B cell (primary cell): ENCODE results near the gene SAP30L. TPM values are rescaled to one million over a fixed set of nuclear protein-coding genes. Genes with fewer than 3 reads are reported as not detected.

Source experiments
- ATAC-seq: fragments of 200-7000 bp; cut with Tn5 transposase; one replicate; pipeline ENCODE4 v1.10.0; 2021; ENCODE audit warnings: low read depth, mild to moderate bottlenecking, moderate number of reproducible peaks, moderate library complexity
- CTCF ChIA-PET: fragments of 350-600 bp; sonication (Branson Sonifier 250); formaldehyde crosslinking; loops from one replicate; lab custom pipeline; 2021; ENCODE audit warnings: antibody characterized with exemption, inconsistent platforms; lab: Charles Lee
- POLR2A ChIA-PET: fragments of 350-600 bp; sonication (Branson Sonifier 250); formaldehyde crosslinking; loops from one replicate; lab custom pipeline; 2021; ENCODE audit warnings: antibody characterized with exemption; lab: Charles Lee
- DNase-seq: peaks from one replicate; pipeline ENCODE4 v3.0.0; 2013
- H2AFZ ChIP-seq: 2 replicates; pipeline ENCODE4 v1.6.1; 2012; ENCODE audit warnings: mild to moderate bottlenecking, low read depth, low read length; ENCODE audit not compliant: insufficient read depth, poor library complexity, severe bottlenecking
- H3K27ac ChIP-seq, 2 donors: 1 replicate in 1 of 2; 2 replicates in 1 of 2; pipeline ENCODE4 v1.5.1; 2012 to 2013; ENCODE audit warnings: low read length in 2 of 2, mild to moderate bottlenecking in 2 of 2, moderate library complexity in 1 of 2
- H3K27me3 ChIP-seq, 4 experiments: fragments of 200-600 bp in 1 of 4; sonication (generic) in 1 of 4; replicated peaks in 1 of 4; 1 replicate in 2 of 4; 2 replicates in 2 of 4; pipeline versions ENCODE4 v1.6.1 to v1.7.0; 2013 to 2016; ENCODE audit warnings: low read length in 3 of 4, mild to moderate bottlenecking in 2 of 4, mixed read lengths in 1 of 4, moderate library complexity in 1 of 4; ENCODE audit not compliant: insufficient read depth in 4 of 4, control insufficient read depth in 3 of 4; ENCODE audit errors: control extremely low read depth in 1 of 4
- H3K36me3 ChIP-seq, 2 experiments: replicated peaks in 1 of 2; 1 replicate in 1 of 2; 2 replicates in 1 of 2; pipeline versions ENCODE4 v1.6.1 to v1.7.1; 2013; ENCODE audit warnings: low read length in 1 of 2; ENCODE audit not compliant: insufficient read depth in 2 of 2, control insufficient read depth in 1 of 2; ENCODE audit errors: control extremely low read depth in 1 of 2, extremely low read depth in 1 of 2
- H3K4me1 ChIP-seq, 2 donors: fragments of 200-600 bp in 1 of 2; sonication (generic) in 1 of 2; 1 replicate in 1 of 2; 2 replicates in 1 of 2; pipeline versions ENCODE4 v1.5.1 to v1.6.1; 2013 to 2017; ENCODE audit warnings: low read length in 2 of 2; ENCODE audit not compliant: control insufficient read depth in 2 of 2, insufficient read depth in 2 of 2
- H3K4me2 ChIP-seq: replicated peaks from 2 replicates; pipeline ENCODE3; 2012; ENCODE audit warnings: mild to moderate bottlenecking, low read depth, low read length; ENCODE audit not compliant: poor library complexity, severe bottlenecking
- H3K4me3 ChIP-seq, 5 experiments: fragments of 200-600 bp in 1 of 5; sonication (generic) in 1 of 5; 1 replicate in 3 of 5; 2 replicates in 2 of 5; pipeline versions ENCODE4 v1.5.1 to v1.7.0; 2011 to 2016; ENCODE audit warnings: low read length in 4 of 5, mild to moderate bottlenecking in 4 of 5, low read depth in 2 of 5, control low read depth in 1 of 5, moderate library complexity in 1 of 5; ENCODE audit not compliant: insufficient read depth in 1 of 5; ENCODE audit errors: control extremely low read depth in 1 of 5, extremely low read depth in 1 of 5
- H3K79me2 ChIP-seq: fragments of 200-600 bp; sonication (generic); one replicate; pipeline ENCODE4 v1.6.0; 2016; ENCODE audit warnings: low read length; ENCODE audit not compliant: control insufficient read depth, insufficient read depth
- H3K9ac ChIP-seq: fragments of 200-600 bp; sonication (generic); 2 replicates; pipeline ENCODE4 v1.6.1; 2017; ENCODE audit warnings: mild to moderate bottlenecking, low read length, moderate library complexity
- H3K9me3 ChIP-seq, 3 donors: one replicate each; pipeline versions ENCODE4 v1.6.1 to v1.7.1; 2013; ENCODE audit warnings: low read length in 2 of 3; ENCODE audit not compliant: control insufficient read depth in 2 of 3, insufficient read depth in 1 of 3; ENCODE audit errors: control extremely low read depth in 1 of 3
- H4K20me1 ChIP-seq: 2 replicates; pipeline ENCODE4 v1.6.0; 2012; ENCODE audit warnings: mild to moderate bottlenecking, low read length; ENCODE audit not compliant: insufficient read depth, control insufficient read depth, poor library complexity, severe bottlenecking
- H3K27ac Mint-ChIP-seq: one replicate; pipeline ENCODE4 v1.8.0; 2021; ENCODE audit warnings: mixed read lengths
- H3K27me3 Mint-ChIP-seq: one replicate; pipeline ENCODE4 v1.8.0; 2021; ENCODE audit warnings: mixed read lengths
- H3K4me1 Mint-ChIP-seq: one replicate; pipeline ENCODE4 v1.8.0; 2021; ENCODE audit warnings: mixed read lengths
- H3K4me3 Mint-ChIP-seq: one replicate; pipeline ENCODE4 v1.8.0; 2021; ENCODE audit warnings: mixed read lengths
- H3K9me3 Mint-ChIP-seq: one replicate; pipeline ENCODE4 v1.8.0; 2022; ENCODE audit warnings: mixed read lengths; ENCODE audit not compliant: insufficient read depth
- EZH2 ChIP-seq: IDR thresholded peaks from 2 replicates; pipeline ENCODE4 v1.6.1; 2012; ENCODE audit warnings: borderline replicate concordance, low read depth, mild to moderate bottlenecking, moderate library complexity, low read length; ENCODE audit not compliant: insufficient read depth, poor library complexity, severe bottlenecking
- WGBS: methylation state at CpG from one replicate; pipeline ENCODE4 v1.1.5; 2013; ENCODE audit warnings: missing lambda C conversion rate; ENCODE audit not compliant: insufficient coverage; 5-methylcytosine and 5-hydroxymethylcytosine counted together
- intact Hi-C: fragments of 100-400 bp; cut with micrococcal nuclease; formaldehyde crosslinking; loops from one replicate; pipeline ENCODE4 v1.10.0; 2022
- polyA plus RNA-seq: library from polyadenylated mRNA; depleted of rRNA; stranded (reverse); fragments of >200 nt; gene quantifications from 2 replicates; pipeline ENCODE4 v1.2.3, GENCODE V29; 2012
- total RNA-seq, 2 donors: library from RNA; stranded (reverse); fragments of 120-200 nt in 1 of 2; gene quantifications; 1 replicate in 1 of 2; 2 replicates in 1 of 2; pipeline versions ENCODE4 v1.2.3 to v1.2.4, GENCODE V29; 2013 to 2022
- TF ChIP-seq, protein P1 (sequence below): fragments of 200-600 bp; IDR thresholded peaks from one replicate; pipeline ENCODE4 v1.8.0; 2022; ENCODE audit warnings: antibody characterized with exemption, mild to moderate bottlenecking

SAP30L gene
- total and polyA plus RNA-seq, 2 donors (not counting 1 experiment from before 2014, with no cell fraction given): 34.8 to 41.5 TPM

- H3K27ac Mint-ChIP-seq: peak overlapping the region; percentile 70
- 10% methylated on average over 33 of the region's 38 CpGs for WGBS
- Histone ChIP-seq H3K9me3 (peaks cover 0 to 75% (median 10%) of the 10 kb centered on the region in 3 donors), H3K27ac (no peak overlapping the region), H3K4me1 (peaks cover 73 to 79% of the 10 kb centered on the region in 2 donors), H4K20me1 (no peaks in the 10 kb centered on the region), H3K27me3 (peaks cover 0 to 94% (median 89%) of the 10 kb centered on the region in 4 experiments), H3K4me2 (peak overlapping the region; percentile 63), H3K4me3 (no peak overlapping the region), H3K36me3 (no peaks in the 10 kb centered on the region), H3K79me2 (no peaks in the 10 kb centered on the region), H3K9ac (peak overlapping the region; percentile 24), H2AFZ (peak overlapping the region; percentile 20)
- intact Hi-C loops: no loop called here
- peaks cover 58% of the 10 kb centered on the region for H3K4me1 Mint-ChIP-seq
- peak; percentile 59 for DNase-seq
- H3K4me3 Mint-ChIP-seq: peak overlapping the region; percentile 86
- no peak for ATAC-seq
- POLR2A ChIA-PET: interaction anchor here (0.6 kb wide), 1 partner anchor 47 kb away, joined by 4 read pairs; no protein-coding TSS in a partner anchor
- H3K27me3 Mint-ChIP-seq: peaks cover 77% of the 10 kb centered on the region
- no peak for TF ChIP-seq EZH2
- TF ChIP-seq, protein P1, sequence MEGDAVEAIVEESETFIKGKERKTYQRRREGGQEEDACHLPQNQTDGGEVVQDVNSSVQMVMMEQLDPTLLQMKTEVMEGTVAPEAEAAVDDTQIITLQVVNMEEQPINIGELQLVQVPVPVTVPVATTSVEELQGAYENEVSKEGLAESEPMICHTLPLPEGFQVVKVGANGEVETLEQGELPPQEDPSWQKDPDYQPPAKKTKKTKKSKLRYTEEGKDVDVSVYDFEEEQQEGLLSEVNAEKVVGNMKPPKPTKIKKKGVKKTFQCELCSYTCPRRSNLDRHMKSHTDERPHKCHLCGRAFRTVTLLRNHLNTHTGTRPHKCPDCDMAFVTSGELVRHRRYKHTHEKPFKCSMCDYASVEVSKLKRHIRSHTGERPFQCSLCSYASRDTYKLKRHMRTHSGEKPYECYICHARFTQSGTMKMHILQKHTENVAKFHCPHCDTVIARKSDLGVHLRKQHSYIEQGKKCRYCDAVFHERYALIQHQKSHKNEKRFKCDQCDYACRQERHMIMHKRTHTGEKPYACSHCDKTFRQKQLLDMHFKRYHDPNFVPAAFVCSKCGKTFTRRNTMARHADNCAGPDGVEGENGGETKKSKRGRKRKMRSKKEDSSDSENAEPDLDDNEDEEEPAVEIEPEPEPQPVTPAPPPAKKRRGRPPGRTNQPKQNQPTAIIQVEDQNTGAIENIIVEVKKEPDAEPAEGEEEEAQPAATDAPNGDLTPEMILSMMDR: no peak
- H3K9me3 Mint-ChIP-seq: no peaks in the 10 kb centered on the region
- CTCF ChIA-PET: interaction anchor here (1.6 to 2.4 kb wide), 2 partner anchors 9 to 405 kb away, joined by 3 to 8 read pairs; no protein-coding TSS in a partner anchor
These were observed 30.8 kb downstream of the SAP30L start for GRCh38 chr5:154476354-154477205.
